Activated naive CD8-positive, alpha-beta T cell treated with anti-CD3 and anti-CD28 coated beads for 36 hours (primary cell): Measurements from ENCODE around the gene VCAM1. TPM values are rescaled to one million over a fixed set of nuclear protein-coding genes. Genes with fewer than 3 reads are reported as not detected.
"Not testable (repeated sequence)": the region's sequence is repeated elsewhere in the genome, so short reads cannot be mapped to it uniquely, and the experiment has no call there.

Experiments
- DNase-seq: peaks from one replicate; pipeline ENCODE4 v3.0.0; 2021
- H3K27ac Mint-ChIP-seq: one replicate; pipeline ENCODE4 v1.8.0; 2022; ENCODE audit warnings: mild to moderate bottlenecking, moderate library complexity, mixed read lengths
- H3K27me3 Mint-ChIP-seq: one replicate; pipeline ENCODE4 v1.8.0; 2022; ENCODE audit warnings: mild to moderate bottlenecking, mixed read lengths
- H3K36me3 Mint-ChIP-seq: one replicate; pipeline ENCODE4 v1.8.0; 2021; ENCODE audit warnings: mild to moderate bottlenecking, mixed read lengths
- H3K4me1 Mint-ChIP-seq: one replicate; pipeline ENCODE4 v1.8.0; 2021; ENCODE audit warnings: mixed read lengths
- H3K4me3 Mint-ChIP-seq: one replicate; pipeline ENCODE4 v1.8.0; 2022; ENCODE audit warnings: mild to moderate bottlenecking, moderate library complexity, mixed read lengths
- H3K9me3 Mint-ChIP-seq: one replicate; pipeline ENCODE4 v1.8.0; 2022; ENCODE audit warnings: mixed read lengths
- total RNA-seq, 2 experiments: library from RNA; stranded (reverse); gene quantifications; one replicate each; pipeline ENCODE4 v1.2.3, GENCODE V29; 2021

The VCAM1 gene
- total RNA-seq, 2 experiments from 2014 or later, result 2.2 to 2.3 TPM

DNA sequence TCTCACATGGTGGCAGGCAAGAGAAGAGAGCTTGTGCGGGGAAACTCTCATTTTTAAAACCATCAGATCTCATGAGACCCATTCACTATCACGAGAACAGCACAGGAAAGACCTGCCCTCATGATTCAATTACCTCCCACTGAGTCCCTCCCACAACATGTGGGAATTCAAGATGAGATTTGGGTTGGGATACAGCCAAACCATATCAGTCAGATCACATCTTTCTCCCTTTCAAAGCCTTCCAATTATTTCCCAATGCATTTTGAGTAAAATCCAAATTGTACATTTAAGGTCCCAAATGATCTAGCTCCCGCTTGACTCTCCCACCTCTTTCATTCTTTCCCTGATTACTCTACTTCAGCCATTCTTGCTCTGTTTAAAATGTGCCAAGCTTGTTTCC lies 62.2 kb downstream of the VCAM1 start:
- H3K4me3 Mint-ChIP-seq, DNase-seq, H3K36me3 Mint-ChIP-seq, H3K27me3 Mint-ChIP-seq, H3K27ac Mint-ChIP-seq, H3K4me1 Mint-ChIP-seq: not testable (repeated sequence)
- peaks cover 11% of the 10 kb centered on the region for H3K9me3 Mint-ChIP-seq

DNA sequence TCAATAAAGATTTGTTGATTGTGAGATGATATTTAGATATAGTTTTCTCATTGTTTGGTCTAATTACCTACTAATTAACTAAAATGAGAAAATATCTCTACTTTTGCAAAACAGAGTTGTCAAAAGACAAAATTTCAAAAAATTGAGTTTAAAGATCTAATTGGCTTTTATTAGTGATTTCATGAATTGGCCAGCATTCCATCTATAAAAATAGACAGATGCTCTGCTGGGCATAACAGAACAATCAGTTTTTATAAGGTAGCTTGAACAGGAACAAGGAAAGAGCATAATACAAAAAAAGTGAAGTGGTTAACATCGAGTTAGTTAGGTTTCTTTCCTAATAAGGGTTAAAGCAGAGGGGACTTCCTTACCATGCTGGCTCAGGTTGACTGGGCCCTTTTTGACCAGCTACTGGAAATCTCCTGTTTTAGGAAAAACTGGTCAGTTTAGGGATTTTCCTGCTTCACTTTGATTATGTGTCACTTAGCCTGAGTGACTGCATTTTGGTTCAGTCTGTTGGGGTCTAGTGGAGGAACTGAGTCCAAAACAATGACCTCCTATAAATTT lies 63.0 kb downstream of the VCAM1 start:
- DNase-seq, result no peak
- Mint-ChIP-seq H3K4me1 (no peaks in the 10 kb centered on the region), H3K4me3 (no peak overlapping the region), H3K9me3 (peaks cover 11% of the 10 kb centered on the region), H3K27ac (no peak overlapping the region), H3K36me3 (no peaks in the 10 kb centered on the region), H3K27me3 (peaks cover 2% of the 10 kb centered on the region)

- no peaks in the 10 kb centered on the region for H3K4me1 Mint-ChIP-seq
- no peak overlapping the region for H3K4me3 Mint-ChIP-seq
- peaks cover 11% of the 10 kb centered on the region for H3K9me3 Mint-ChIP-seq
- no peaks in the 10 kb centered on the region for H3K36me3 Mint-ChIP-seq
- DNase-seq, result no peak
- peaks cover 6% of the 10 kb centered on the region for H3K27me3 Mint-ChIP-seq
- no peak overlapping the region for H3K27ac Mint-ChIP-seq
These were observed 66.0 kb downstream of the VCAM1 start for GRCh38 chr1:100785470-100786052.

GRCh38 chr1:100786870-100787269 lies 67.3 kb downstream of the VCAM1 start:
- peaks cover 6% of the 10 kb centered on the region for H3K9me3 Mint-ChIP-seq
- no peaks in the 10 kb centered on the region for H3K4me1 Mint-ChIP-seq
- H3K36me3 Mint-ChIP-seq, result no peaks in the 10 kb centered on the region

More at GRCh38 chr1:100786870-100787269, 67.3 kb downstream of the VCAM1 start:
- peaks cover 6% of the 10 kb centered on the region for H3K27me3 Mint-ChIP-seq
- DNase-seq, result no peak
- H3K4me3 Mint-ChIP-seq, result no peak overlapping the region
- H3K27ac Mint-ChIP-seq, result no peak overlapping the region

Other genes starting within 250 kb of the VCAM1 start
- under 1 TPM in 1 of 2 experiments, not detected in 1; 0.08 TPM for gene GPR88, start 181.6 kb upstream of the VCAM1 start, total RNA-seq
- gene EXTL2, start 175.1 kb downstream of the VCAM1 start, total RNA-seq, result 10 to 100 TPM in 1 of 2 experiments, 1 to 10 TPM in 1; 10.0 to 10.8 TPM
- 10 to 100 TPM; 38.9 to 40.9 TPM for gene SLC30A7, start 176.3 kb downstream of the VCAM1 start, total RNA-seq